HG02678 (cell line): ENCODE measurements around the gene CDHR3.

Experiments
- ATAC-seq: cut with Tn5 transposase; IDR thresholded peaks from one replicate; pipeline ENCODE4 v1.9.1; 2021; ENCODE audit warnings: mild to moderate bottlenecking, moderate library complexity; ENCODE audit not compliant: unreplicated experiment

CDHR3 gene

DNA sequence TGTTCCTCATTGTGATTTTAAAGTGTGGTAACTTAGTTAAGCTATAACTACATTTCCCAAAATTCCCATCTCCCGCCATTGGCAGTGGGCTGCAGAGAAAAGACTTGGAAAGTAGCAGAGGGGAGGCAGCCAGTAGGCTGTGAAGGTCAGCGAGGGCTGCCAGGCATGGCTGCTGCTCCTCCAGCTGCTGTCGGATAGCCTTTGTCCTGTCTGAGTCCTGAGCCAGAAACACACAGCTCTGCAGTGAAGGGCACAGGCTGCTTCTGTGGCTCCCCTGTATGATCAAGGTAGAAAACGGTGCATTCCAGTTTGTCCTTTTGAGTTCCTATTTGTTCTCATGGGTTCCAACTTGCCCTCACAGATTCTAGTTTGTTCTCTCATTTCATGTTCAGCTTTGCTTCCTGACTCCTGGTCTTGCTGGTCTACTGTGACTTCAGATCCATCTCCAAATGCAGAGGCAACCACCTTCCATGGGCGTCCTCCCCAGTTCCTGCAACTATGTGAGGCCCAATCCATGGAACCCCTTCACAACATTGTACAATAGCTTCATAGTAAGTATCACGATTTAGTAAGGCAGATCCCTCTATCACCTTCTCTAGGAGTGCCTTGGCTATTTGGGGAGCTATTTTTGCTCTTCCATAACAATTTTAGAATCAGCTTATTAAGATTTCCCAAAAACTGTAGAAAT is 117.4 kb downstream of the CDHR3 start:
- no peak for ATAC-seq

DNA sequence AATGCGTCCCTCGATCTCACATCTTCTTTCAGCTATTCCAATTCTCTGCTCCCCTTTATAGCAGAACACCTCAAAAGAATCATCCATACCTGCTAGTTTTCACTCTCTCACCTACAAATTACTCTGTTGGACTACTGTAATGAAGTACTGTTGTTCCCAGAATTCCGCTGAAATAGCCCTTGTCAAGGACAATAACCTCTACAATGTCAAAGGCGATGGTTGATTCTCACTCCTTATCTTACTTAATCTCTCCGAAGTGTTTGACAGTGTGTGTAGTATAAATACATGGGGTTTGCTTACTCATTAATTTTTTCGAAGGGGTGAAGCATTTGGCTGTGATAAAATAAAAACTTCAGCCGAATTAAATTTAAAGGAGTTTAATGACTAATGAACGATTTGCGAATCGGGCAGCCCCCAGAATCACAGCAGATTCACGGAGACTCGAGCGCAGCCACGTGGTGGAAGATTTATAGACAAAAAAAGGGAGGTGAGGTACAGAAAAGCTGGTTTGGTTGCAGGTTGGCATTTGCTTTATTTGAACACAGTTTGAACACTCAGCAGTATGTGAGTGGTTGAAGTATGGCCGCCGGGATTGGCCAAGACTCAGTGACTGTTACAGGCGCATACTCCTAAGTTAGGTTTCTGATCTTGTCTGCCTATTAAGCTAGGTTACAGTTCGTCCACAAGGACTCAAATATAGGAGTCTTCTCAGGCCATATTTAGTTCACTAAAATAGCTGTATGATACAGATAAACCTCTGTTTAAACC is 119.2 kb downstream of the CDHR3 start:
- ATAC-seq, result no peak
